LHCN-M2 (cell line): ENCODE data around the gene DGLUCY. TPM values are rescaled to one million over a fixed set of nuclear protein-coding genes. Genes with fewer than 3 reads are reported as not detected.
"Not testable (repeated sequence)": the region's sequence is repeated elsewhere in the genome, so short reads cannot be mapped to it uniquely, and the experiment has no call there.

Experiments
- DNase-seq: peaks from one replicate; pipeline ENCODE4 v3.0.0-alpha.2; 2012; ENCODE audit warnings: low read depth
- polyA plus RNA-seq: library from polyadenylated mRNA; unstranded; fragments of >200 nt; gene quantifications from one replicate; pipeline ENCODE4 v1.2.1, GENCODE V29; 2012; ENCODE audit warnings: missing spikeins
- total RNA-seq: library from RNA; depleted of rRNA; stranded (reverse); fragments of >200 nt; gene quantifications from 2 replicates; pipeline ENCODE4 v1.2.3, GENCODE V29; 2014; rRNA removed

DGLUCY gene
- total RNA-seq = 33.9 and 34.8 TPM in 2 replicates
- polyA plus RNA-seq = 23.7 TPM

- peak; percentile 75 for DNase-seq
Observed at GRCh38 chr14:91113829-91114078, at the start of gene DGLUCY. Gene DGLUCY (plus strand): TSS chr14:91114073. CDS start chr14:91160295, 46,222 bp downstream.

GRCh38 chr14:91065266-91065665 lies 48.6 kb upstream of the DGLUCY start:
- DNase-seq = no peak

GRCh38 chr14:91067186-91067585 lies 46.7 kb upstream of the DGLUCY start:
- DNase-seq = no peak

- no peak for DNase-seq
Observed at GRCh38 chr14:91068642-91069041, 45.2 kb upstream of the DGLUCY start.

GRCh38 chr14:91070572-91070971 lies 43.3 kb upstream of the DGLUCY start:
- no peak for DNase-seq

- no peak for DNase-seq
Observed at GRCh38 chr14:91075553-91075952, 38.3 kb upstream of the DGLUCY start.

GRCh38 chr14:91078095-91078737 lies 35.7 kb upstream of the DGLUCY start:
- DNase-seq = no peak

- DNase-seq = no peak
Observed at GRCh38 chr14:91080071-91080470, 33.8 kb upstream of the DGLUCY start.

GRCh38 chr14:91082282-91082681 lies 31.6 kb upstream of the DGLUCY start:
- no peak for DNase-seq

- DNase-seq = no peak
Observed at GRCh38 chr14:91084516-91084915, 29.4 kb upstream of the DGLUCY start.

- DNase-seq = not testable (repeated sequence)
Observed at GRCh38 chr14:91087470-91087869, 26.4 kb upstream of the DGLUCY start.

- DNase-seq = no peak
Observed at GRCh38 chr14:91088585-91089235, 25.2 kb upstream of the DGLUCY start.

GRCh38 chr14:91089958-91090535 lies 23.8 kb upstream of the DGLUCY start:
- DNase-seq = no peak

- DNase-seq = no peak
Observed at GRCh38 chr14:91090743-91091142, 23.1 kb upstream of the DGLUCY start.

- no peak for DNase-seq
Observed at GRCh38 chr14:91092073-91092472, 21.8 kb upstream of the DGLUCY start.

GRCh38 chr14:91093743-91094472 lies 20.0 kb upstream of the DGLUCY start:
- DNase-seq = not testable (repeated sequence)

- no peak for DNase-seq
Observed at GRCh38 chr14:91094772-91095171, 19.1 kb upstream of the DGLUCY start.

GRCh38 chr14:91095178-91095577 lies 18.7 kb upstream of the DGLUCY start:
- no peak for DNase-seq

- not testable (repeated sequence) for DNase-seq
Observed at GRCh38 chr14:91097657-91098056, 16.2 kb upstream of the DGLUCY start.

- no peak for DNase-seq
Observed at GRCh38 chr14:91098591-91098990, 15.3 kb upstream of the DGLUCY start.

- DNase-seq = no peak
Observed at GRCh38 chr14:91100102-91100501, 13.8 kb upstream of the DGLUCY start.

- DNase-seq = no peak
Observed at GRCh38 chr14:91103116-91103515, 10.8 kb upstream of the DGLUCY start.
